GM18858 (cell line): ENCODE results near the gene GART.
"Not testable (repeated sequence)": the region's sequence is repeated elsewhere in the genome, so short reads cannot be mapped to it uniquely, and the experiment has no call there.

ENCODE experiments used
- ATAC-seq: cut with Tn5 transposase; IDR thresholded peaks from one replicate; pipeline ENCODE4 v1.9.1; 2021; ENCODE audit not compliant: unreplicated experiment

GART gene

GRCh38 chr21:33478182-33478581, 63.7 kb downstream of the GART start:
- ATAC-seq: no peak

DNA sequence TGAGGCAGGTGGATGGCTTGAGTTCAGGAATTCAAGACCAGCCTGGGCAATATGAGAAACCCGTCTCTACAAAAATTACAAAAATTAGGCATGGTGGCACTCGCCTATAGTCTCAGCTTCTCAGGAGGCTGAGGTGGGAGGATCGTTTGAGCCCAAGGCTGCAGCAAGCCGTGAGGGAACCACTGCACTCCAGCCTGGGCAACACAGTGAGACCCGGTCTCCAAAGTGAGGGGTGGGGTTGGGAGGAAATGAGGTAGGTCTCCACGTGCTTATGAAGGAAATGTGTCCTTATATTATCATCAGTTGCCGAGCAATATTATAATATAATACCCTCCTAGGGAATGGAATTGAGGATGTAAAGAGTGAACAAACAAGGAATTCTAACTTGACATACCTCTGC, 64.9 kb downstream of the GART start:
- ATAC-seq: no peak

DNA sequence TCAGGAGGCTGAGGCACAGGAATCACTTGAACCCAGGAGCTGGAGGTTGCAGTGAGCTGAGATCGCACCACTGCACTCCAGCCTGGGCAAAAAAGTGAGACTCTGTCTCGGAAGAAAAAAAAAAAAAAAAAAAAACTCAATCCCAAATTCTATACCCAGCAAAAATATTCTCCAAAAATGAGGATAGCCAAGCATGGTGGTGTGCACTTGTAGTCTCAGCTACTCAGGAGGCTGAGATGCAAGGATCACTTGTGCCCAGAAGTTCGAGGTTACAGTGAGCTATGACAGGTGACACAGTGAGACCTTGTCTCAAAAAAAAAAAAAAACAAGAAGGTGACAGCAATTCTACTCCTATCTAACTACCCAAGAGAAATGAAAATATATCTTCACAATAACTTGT, 68.6 kb downstream of the GART start:
- no peak for ATAC-seq

GRCh38 chr21:33470701-33471100, 71.2 kb downstream of the GART start:
- no peak for ATAC-seq

DNA sequence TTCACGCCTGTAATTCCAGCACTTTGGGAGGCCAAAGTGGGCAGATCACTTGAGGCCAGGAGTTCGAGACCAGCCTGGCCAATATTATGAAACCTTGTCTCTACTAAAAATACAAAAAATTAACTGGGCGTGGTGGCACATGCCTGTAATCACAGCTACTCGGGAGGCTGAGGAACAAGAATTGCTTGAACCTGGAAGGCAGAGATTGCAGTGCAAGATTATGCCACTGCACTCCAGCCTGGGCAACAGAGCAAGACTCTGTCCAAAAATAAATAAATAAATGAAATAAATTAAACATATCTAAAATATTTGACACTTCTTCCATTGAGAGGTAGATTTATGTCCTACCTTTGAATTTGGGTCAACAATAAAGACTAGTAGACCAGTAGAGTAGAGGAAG, 72.7 kb downstream of the GART start:
- not testable (repeated sequence) for ATAC-seq

GRCh38 chr21:33461538-33462250, 80.2 kb downstream of the GART start:
- ATAC-seq: no peak

GRCh38 chr21:33458861-33459260, 83.1 kb downstream of the GART start:
- ATAC-seq: no peak

DNA sequence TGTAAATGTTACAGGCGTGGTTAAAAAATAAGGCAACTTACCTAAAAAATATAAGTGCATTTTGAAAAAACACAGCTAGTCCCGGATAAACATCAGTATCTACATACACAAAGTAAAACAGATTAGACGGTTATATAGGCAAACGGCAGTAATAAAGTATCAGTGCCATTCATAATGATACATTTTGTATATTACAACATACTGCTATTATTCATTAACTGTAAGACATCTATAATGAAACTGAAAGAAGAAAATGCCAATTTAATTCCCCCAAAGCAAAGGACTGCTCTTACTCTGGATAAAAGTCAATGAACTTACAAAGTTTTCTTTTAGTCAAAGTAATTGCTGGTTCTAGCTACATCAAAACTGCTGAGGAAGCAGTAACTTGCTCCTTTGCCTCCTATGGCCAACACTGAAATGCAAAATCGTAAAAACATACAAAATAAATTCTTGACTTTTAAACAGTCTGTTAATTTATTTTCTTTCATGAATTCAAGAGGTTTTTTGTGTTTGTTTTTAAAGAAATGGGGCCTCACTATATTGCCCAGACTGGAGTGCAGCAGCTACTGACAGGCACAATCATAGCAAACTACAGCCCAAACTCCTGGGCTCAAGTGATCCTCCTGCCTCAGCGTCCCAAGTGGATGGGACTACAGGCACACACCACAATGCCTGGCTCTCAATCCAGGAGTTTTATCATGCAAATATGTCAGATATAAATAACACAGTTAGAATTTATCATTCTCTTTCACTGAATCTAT, 86.1 kb downstream of the GART start:
- ATAC-seq: no peak
